OCI-LY3 (cell line): ENCODE data around the gene LYAR.
A peak's percentile ranks its signal among the peaks of the same experiment; 100 is the strongest.

Source experiments
- H2AFZ ChIP-seq: fragments of 200-600, 300-600 bp; shearing (Covaris generic); 2 replicates; pipeline ENCODE4 v1.6.0; 2014; ENCODE audit warnings: antibody characterized with exemption, low read depth, low read length
- H3K27ac ChIP-seq: fragments of 200-600, 300-600 bp; sonication (generic); 2 replicates; pipeline ENCODE4 v1.5.1; 2014; ENCODE audit warnings: mild to moderate bottlenecking, low read length, moderate library complexity, mixed read lengths
- H3K27me3 ChIP-seq: fragments of 200-600, 300-600 bp; sonication (generic); 2 replicates; pipeline ENCODE4 v1.6.1; 2014; ENCODE audit warnings: low read depth, low read length, mixed read lengths
- H3K36me3 ChIP-seq: fragments of 200-600, 300-600 bp; sonication (generic); replicated peaks from 2 replicates; pipeline ENCODE3; 2014; ENCODE audit warnings: low read depth, low read length, mixed read lengths
- H3K4me1 ChIP-seq: fragments of 300-600, 200-600 bp; sonication (generic); 2 replicates; pipeline ENCODE4 v1.6.1; 2014; ENCODE audit warnings: low read length, mixed read lengths
- H3K4me2 ChIP-seq: fragments of 200-600, 300-600 bp; sonication (generic); 2 replicates; pipeline ENCODE4 v1.6.1; 2014; ENCODE audit warnings: low read length, mixed read lengths
- H3K4me3 ChIP-seq: fragments of 300-600, 200-600 bp; sonication (generic); 2 replicates; pipeline ENCODE4 v1.5.1; 2014; ENCODE audit warnings: antibody characterized with exemption, mild to moderate bottlenecking, low read length, moderate library complexity
- H3K79me2 ChIP-seq: fragments of 300-600, 200-600 bp; shearing (Covaris generic); 2 replicates; pipeline ENCODE4 v1.6.1; 2014; ENCODE audit warnings: mild to moderate bottlenecking, low read length, mixed read lengths
- H3K9ac ChIP-seq: fragments of 300-600, 200-600 bp; shearing (Covaris generic); 2 replicates; pipeline ENCODE4 v1.6.0; 2014; ENCODE audit warnings: mild to moderate bottlenecking, low read length, moderate library complexity
- H3K9me3 ChIP-seq: fragments of 200-600, 300-600 bp; shearing (Covaris generic); 2 replicates; pipeline ENCODE4 v1.6.1; 2014; ENCODE audit warnings: low read length, mixed read lengths; ENCODE audit not compliant: insufficient read depth
- H4K20me1 ChIP-seq: fragments of 200-600, 300-600 bp; sonication (generic); 2 replicates; pipeline ENCODE4 v1.6.1; 2016; ENCODE audit warnings: low read length, mixed read lengths; ENCODE audit not compliant: insufficient read depth
- CTCF ChIP-seq: fragments of 200-600, 300-600 bp; sonication (generic); IDR thresholded peaks from 2 replicates; pipeline ENCODE4 v1.5.1; 2014; ENCODE audit warnings: antibody characterized with exemption, low read length, low read depth
- EZH2phosphoT487 ChIP-seq: fragments of 200-600 bp; shearing (Covaris generic); IDR thresholded peaks from 2 replicates; pipeline ENCODE4 v1.6.1; 2018; ENCODE audit warnings: antibody characterized with exemption, mixed run types, low read depth

Gene LYAR

DNA sequence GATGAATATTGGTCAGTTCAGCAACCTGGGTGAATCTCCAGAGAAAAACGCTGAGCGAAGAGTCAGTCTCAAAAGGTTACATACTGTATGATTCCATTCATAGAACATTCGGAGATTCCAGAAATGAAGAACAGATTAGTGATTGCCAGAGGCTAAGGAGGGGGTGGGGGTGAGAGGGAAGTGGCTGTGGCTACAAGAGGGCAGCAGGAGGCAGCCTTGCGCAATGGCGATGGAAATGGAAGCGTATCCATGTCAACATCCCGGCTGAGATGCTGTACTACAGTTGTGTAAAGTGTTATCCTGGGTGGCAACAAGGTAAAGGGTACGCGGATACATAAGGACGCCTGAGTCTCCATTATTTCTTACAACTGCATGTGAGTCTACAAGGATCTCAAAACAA lies 18.0 kb downstream of the LYAR start:
- Histone ChIP-seq H3K27me3 (no peaks in the 10 kb centered on the region), H2AFZ (no peak overlapping the region), H3K27ac (no peak overlapping the region), H3K36me3 (peaks cover 68% of the 10 kb centered on the region), H3K9ac (no peak overlapping the region), H3K4me3 (no peak overlapping the region), H3K9me3 (no peaks in the 10 kb centered on the region), H3K79me2 (no peaks in the 10 kb centered on the region), H3K4me1 (peaks cover 21% of the 10 kb centered on the region), H3K4me2 (no peak overlapping the region), H4K20me1 (no peaks in the 10 kb centered on the region)
- no peak for TF ChIP-seq EZH2phosphoT487
- TF ChIP-seq CTCF, result peak; percentile 20; the same call in 1 of the 2 replicates

GRCh38 chr4:4270529-4270928 lies 19.4 kb downstream of the LYAR start:
- peaks cover 29% of the 10 kb centered on the region for H3K4me1 ChIP-seq
- peaks cover 72% of the 10 kb centered on the region for H3K36me3 ChIP-seq
- no peaks in the 10 kb centered on the region for H3K79me2 ChIP-seq
- no peak overlapping the region for H3K27ac ChIP-seq
- no peaks in the 10 kb centered on the region for H3K27me3 ChIP-seq
- no peak overlapping the region for H2AFZ ChIP-seq
- no peak overlapping the region for H3K4me3 ChIP-seq
- no peak overlapping the region for H3K9ac ChIP-seq
- H3K4me2 ChIP-seq, result no peak overlapping the region
- H3K9me3 ChIP-seq, result no peaks in the 10 kb centered on the region
- TF ChIP-seq CTCF (no peak), EZH2phosphoT487 (no peak)
- H4K20me1 ChIP-seq, result no peaks in the 10 kb centered on the region

DNA sequence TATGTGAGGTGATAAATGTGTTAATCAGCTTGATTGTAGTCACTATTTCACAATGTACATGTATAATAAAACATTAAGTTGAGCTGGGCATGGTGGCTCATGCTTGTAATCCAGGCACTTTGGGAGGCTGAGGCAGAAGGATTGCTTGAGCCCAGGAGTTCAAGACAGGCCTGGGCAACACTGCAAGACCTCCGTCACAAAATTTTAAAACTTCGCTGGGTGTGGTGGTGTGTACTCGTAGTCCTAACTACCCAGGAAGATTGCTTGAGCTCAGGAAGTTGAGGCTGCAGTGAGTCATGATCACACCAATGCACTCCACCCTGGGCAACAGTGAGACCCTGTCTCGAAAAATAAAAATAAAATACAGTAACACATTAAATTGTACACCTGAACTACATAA lies 20.1 kb downstream of the LYAR start:
- Histone ChIP-seq H3K4me3 (no peak overlapping the region), H3K9ac (no peak overlapping the region), H4K20me1 (no peaks in the 10 kb centered on the region), H3K36me3 (peaks cover 67% of the 10 kb centered on the region), H2AFZ (no peak overlapping the region), H3K79me2 (no peaks in the 10 kb centered on the region), H3K4me1 (peaks cover 29% of the 10 kb centered on the region), H3K4me2 (no peak overlapping the region), H3K9me3 (no peaks in the 10 kb centered on the region), H3K27ac (no peak overlapping the region), H3K27me3 (no peaks in the 10 kb centered on the region)
- TF ChIP-seq CTCF (no peak), EZH2phosphoT487 (no peak)

DNA sequence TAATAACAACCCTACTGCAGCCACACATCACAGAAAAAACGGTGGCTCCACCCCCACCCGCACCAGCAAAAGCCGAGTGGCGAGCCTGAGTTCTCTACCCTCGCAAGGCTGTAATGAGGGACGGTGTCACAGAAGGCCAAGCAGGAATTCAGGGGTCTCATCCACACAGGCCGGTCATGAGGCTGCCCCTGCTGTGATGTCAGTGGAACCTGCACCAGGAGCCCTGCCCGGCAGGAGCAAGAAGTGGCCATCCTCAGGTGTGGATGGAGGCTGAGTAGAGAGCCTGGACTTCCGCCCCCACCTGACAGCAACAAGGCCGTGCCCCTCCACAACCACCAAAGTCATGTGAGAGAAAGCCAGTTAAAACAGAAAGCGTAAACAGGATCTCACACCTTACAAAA lies 20.6 kb downstream of the LYAR start:
- no peak overlapping the region for H3K4me3 ChIP-seq
- peaks cover 29% of the 10 kb centered on the region for H3K4me1 ChIP-seq
- H3K9ac ChIP-seq, result no peak overlapping the region
- no peaks in the 10 kb centered on the region for H3K27me3 ChIP-seq
- H4K20me1 ChIP-seq, result no peaks in the 10 kb centered on the region
- no peak overlapping the region for H2AFZ ChIP-seq
- no peaks in the 10 kb centered on the region for H3K79me2 ChIP-seq
- peaks cover 62% of the 10 kb centered on the region for H3K36me3 ChIP-seq
- TF ChIP-seq EZH2phosphoT487 (no peak), CTCF (no peak)
- 0 out of 2 replicates have a peak overlapping the region, but pooled peaks have one; percentile 17 for H3K27ac ChIP-seq
- no peaks in the 10 kb centered on the region for H3K9me3 ChIP-seq
- no peak overlapping the region for H3K4me2 ChIP-seq
